GM12878 (cell line): Measurements from ENCODE around the gene FAM13C. TPM values are rescaled to one million over a fixed set of nuclear protein-coding genes. Genes with fewer than 3 reads are reported as not detected.

Source experiments
- ATAC-seq: fragments of 200-7000 bp; cut with Tn5 transposase; 3 replicates; pipeline ENCODE4 v1.9.1; 2020; ENCODE audit warnings: mild to moderate bottlenecking, moderate library complexity
- BruUV-seq: library from RNA; stranded (reverse); fragments of 400-500 nt; replicated peaks from 2 replicates; lab custom pipeline; 2021; lab: Mats Ljungman, UMichigan
- CTCF ChIA-PET: fragments of 300-600 bp; sonication (Branson Sonifier 250); formaldehyde crosslinking; extraction: SDS; loops from one replicate; lab custom pipeline; 2021; ENCODE audit warnings: inconsistent platforms; lab: Yijun Ruan, JAX
- POLR2A ChIA-PET: fragments of 350-600 bp; formaldehyde crosslinking; extraction: SDS; loops from one replicate; lab custom pipeline; 2021; ENCODE audit warnings: inconsistent platforms; lab: Charles Lee
- RAD21 ChIA-PET: fragments of 300-600 bp; sonication (Branson Sonifier 250); formaldehyde crosslinking; loops from one replicate; lab custom pipeline; 2023; ENCODE audit warnings: antibody characterized with exemption; ENCODE audit not compliant: unreplicated experiment; lab: Charles Lee
- SMC1A ChIA-PET: fragments of 300-600 bp; sonication (Branson Sonifier 250); formaldehyde crosslinking; loops from one replicate; lab custom pipeline; 2023; ENCODE audit not compliant: unreplicated experiment, uncharacterized antibody; lab: Charles Lee
- DNase-seq: peaks from one replicate; pipeline ENCODE4 v3.0.0-alpha.2; 2011; ENCODE audit warnings: low read depth, low spot score
- FAIRE-seq: peaks from 3 replicates; lab custom pipeline; 2011; peaks lifted over from hg19 to GRCh38; lab: Jason Lieb, UNC
- H2AFZ ChIP-seq: 2 replicates; pipeline ENCODE4 v1.6.0; 2011; ENCODE audit warnings: low read depth, low read length, control low read depth; ENCODE audit not compliant: control insufficient read depth
- H3K27ac ChIP-seq: 2 replicates; pipeline ENCODE4 v1.5.1; 2011; ENCODE audit warnings: control low read depth; ENCODE audit not compliant: control insufficient read depth, insufficient read depth
- H3K27me3 ChIP-seq, 2 experiments: replicated peaks in 1 of 2; 2 replicates each; pipeline versions ENCODE4 v1.6.0 to v1.6.1; 2011; ENCODE audit warnings: low read length in 1 of 2; ENCODE audit not compliant: control insufficient read depth in 2 of 2, insufficient read depth in 2 of 2
- H3K36me3 ChIP-seq, 2 experiments: 2 replicates each; pipeline ENCODE4 v1.5.1; 2011; ENCODE audit warnings: low read length in 1 of 2; ENCODE audit not compliant: control insufficient read depth in 2 of 2, insufficient read depth in 2 of 2
- H3K4me1 ChIP-seq: 2 replicates; pipeline ENCODE4 v1.6.1; 2011; ENCODE audit warnings: mild to moderate bottlenecking, low read length, moderate library complexity, mixed read lengths; ENCODE audit not compliant: control insufficient read depth, insufficient read depth
- H3K4me2 ChIP-seq: 2 replicates; pipeline ENCODE4 v1.6.0; 2011; ENCODE audit warnings: control low read depth; ENCODE audit not compliant: control insufficient read depth, insufficient read depth
- H3K4me3 ChIP-seq: fragments of 200-600 bp; sonication (generic); 2 replicates; pipeline ENCODE4 v1.5.1; 2016
- H3K79me2 ChIP-seq: 2 replicates; pipeline ENCODE4 v1.6.0; 2011; ENCODE audit warnings: low read length; ENCODE audit not compliant: control insufficient read depth, insufficient read depth
- H3K9ac ChIP-seq: 2 replicates; pipeline ENCODE4 v1.8.0; 2011; ENCODE audit warnings: low read length, control low read depth, mixed read lengths; ENCODE audit not compliant: control insufficient read depth, insufficient read depth
- H3K9me3 ChIP-seq: replicated peaks from 3 replicates; pipeline ENCODE4 v1.5.1; 2011; ENCODE audit warnings: mild to moderate bottlenecking, low read length; ENCODE audit not compliant: control insufficient read depth, insufficient read depth
- H4K20me1 ChIP-seq: 2 replicates; pipeline ENCODE4 v1.6.0; 2011; ENCODE audit not compliant: control insufficient read depth, insufficient read depth
- BRCA1 ChIP-seq: IDR thresholded peaks from 2 replicates; pipeline ENCODE4 v1.6.1; 2011; ENCODE audit warnings: low read depth, low read length, improper control_type of control experiment
- CBFB ChIP-seq: IDR thresholded peaks from 2 replicates; pipeline ENCODE4 v1.6.1; 2016; ENCODE audit warnings: antibody characterized with exemption, low read depth
- ESRRA ChIP-seq: IDR thresholded peaks from 2 replicates; pipeline ENCODE4 v1.6.1; 2012; ENCODE audit warnings: mild to moderate bottlenecking, low read length, improper control_type of control experiment
- FOS ChIP-seq: IDR thresholded peaks from 3 replicates; pipeline ENCODE4 v1.6.1; 2011; ENCODE audit warnings: borderline replicate concordance; ENCODE audit not compliant: insufficient read length; ENCODE audit errors: extremely low read depth
- MEF2A ChIP-seq: IDR thresholded peaks from 2 replicates; pipeline ENCODE4 v1.6.1; 2011; ENCODE audit warnings: low read depth, mild to moderate bottlenecking, low read length, moderate library complexity; ENCODE audit not compliant: insufficient read depth
- MXI1 ChIP-seq: fragments of 150-350 bp; IDR thresholded peaks from 2 replicates; pipeline ENCODE4 v1.6.1; 2011; ENCODE audit warnings: low read depth, mild to moderate bottlenecking, inconsistent platforms, low read length, improper control_type of control experiment
- NBN ChIP-seq: fragments of 450-650 bp; IDR thresholded peaks from 2 replicates; pipeline ENCODE4 v1.6.1; 2016
- NFIC ChIP-seq: IDR thresholded peaks from 2 replicates; pipeline ENCODE4 v1.6.1; 2012; ENCODE audit warnings: low read depth, mild to moderate bottlenecking, inconsistent platforms, low read length, moderate library complexity
- NFXL1 ChIP-seq: fragments of 450-650 bp; IDR thresholded peaks from 2 replicates; pipeline ENCODE4 v1.6.1; 2017; ENCODE audit warnings: antibody characterized with exemption, mild to moderate bottlenecking, borderline replicate concordance
- NR2C1 ChIP-seq: fragments of 450-650 bp; IDR thresholded peaks from 2 replicates; pipeline ENCODE4 v1.6.1; 2017; ENCODE audit warnings: antibody characterized with exemption, mild to moderate bottlenecking, moderate library complexity
- PAX8 ChIP-seq: fragments of 450-650 bp; IDR thresholded peaks from 2 replicates; pipeline ENCODE4 v1.6.1; 2017; ENCODE audit warnings: mild to moderate bottlenecking, moderate library complexity
- POLR2AphosphoS5 ChIP-seq: IDR thresholded peaks from 2 replicates; pipeline ENCODE4 v1.6.1; 2011; ENCODE audit warnings: mild to moderate bottlenecking, low read length, inconsistent platforms
- POU2F2 ChIP-seq: IDR thresholded peaks from 3 replicates; pipeline ENCODE4 v1.6.1; 2011; ENCODE audit warnings: low read depth, mild to moderate bottlenecking, low read length, borderline replicate concordance
- RAD21 ChIP-seq: IDR thresholded peaks from 2 replicates; pipeline ENCODE4 v1.6.1; 2011; ENCODE audit warnings: mild to moderate bottlenecking, low read depth, low read length, moderate library complexity; ENCODE audit not compliant: insufficient read depth
- STAT3 ChIP-seq: IDR thresholded peaks from 2 replicates; pipeline ENCODE4 v1.6.1; 2011; ENCODE audit warnings: low read depth, low read length, improper control_type of control experiment
- TAF1 ChIP-seq: IDR thresholded peaks from 2 replicates; pipeline ENCODE4 v1.6.1; 2011; ENCODE audit warnings: mild to moderate bottlenecking, low read depth, low read length, borderline replicate concordance
- TARDBP ChIP-seq: IDR thresholded peaks from 2 replicates; pipeline ENCODE4 v1.6.1; 2016; ENCODE audit warnings: borderline replicate concordance
- ZNF24 ChIP-seq: fragments of 450-650 bp; IDR thresholded peaks from 2 replicates; pipeline ENCODE4 v1.6.1; 2017; ENCODE audit warnings: antibody characterized with exemption, mild to moderate bottlenecking
- in situ Hi-C: fragments of 300-500 bp; cut with MboI; formaldehyde crosslinking; loops from 9 replicates; pipeline ENCODE4 v1.14.3; 2018; ENCODE audit warnings: mixed read lengths
- intact Hi-C: fragments of 100-400 bp; cut with micrococcal nuclease; formaldehyde crosslinking; loops from one replicate; pipeline ENCODE4 v1.14.2; 2022; ENCODE audit not compliant: unreplicated experiment
- polyA plus RNA-seq, 11 experiments: library from polyadenylated mRNA; depleted of rRNA in 4 of 11; unstranded in 6 of 11; stranded (reverse) in 5 of 11; fragments of >200 nt; fragmentation: Nextera tagmentation in 4 of 11; fragmentation: Illumina TruSeq in 1 of 11; extraction: Ambion mirVana in 4 of 11; extraction: Trizol in 1 of 11; gene quantifications; 1 replicate in 1 of 11; 2 replicates in 10 of 11; pipeline versions ENCODE4 v1.2.1 to v1.2.3, GENCODE V29; 2011 to 2016; ENCODE audit warnings: inconsistent platforms in 2 of 11, missing spikeins in 2 of 11, low read depth in 1 of 11
- total RNA-seq, 4 experiments: library from RNA; depleted of rRNA in 3 of 4; stranded (reverse); fragments of >200 nt in 3 of 4; fragmentation: Illumina TruSeq in 1 of 4; extraction: Trizol in 1 of 4; gene quantifications; 2 replicates each; pipeline versions ENCODE4 v1.2.1 to v1.2.3, GENCODE V29; 2013 to 2021
- TF ChIP-seq, protein P1 (sequence below): IDR thresholded peaks from 2 replicates; pipeline ENCODE4 v1.6.1; 2011; ENCODE audit warnings: borderline replicate concordance, low read depth, mild to moderate bottlenecking, moderate library complexity, low read length; ENCODE audit not compliant: insufficient read depth, poor library complexity, severe bottlenecking

The FAM13C gene
- total and polyA plus RNA-seq, 10 of the 15 experiments (the other 5 are each of a cell fraction or from before 2014, with no cell fraction given) = 0.04 to 0.31 (median 0.13) TPM; not detected in 5

GRCh38 chr10:59324597-59324996 lies 37.8 kb downstream of the FAM13C start:
- intact Hi-C loops (no loop called here), in situ Hi-C loops (no loop called here)
- Histone ChIP-seq H3K9ac (no peak overlapping the region), H3K79me2 (no peaks in the 10 kb centered on the region), H2AFZ (no peak overlapping the region), H3K4me3 (no peak overlapping the region), H3K27me3 (no peaks in the 10 kb centered on the region), H4K20me1 (no peaks in the 10 kb centered on the region), H3K36me3 (no peaks in the 10 kb centered on the region), H3K4me1 (no peaks in the 10 kb centered on the region), H3K9me3 (no peaks in the 10 kb centered on the region; the same call in 2 of the 3 replicates), H3K4me2 (no peak overlapping the region), H3K27ac (no peak overlapping the region)
- no peak for DNase-seq
- ATAC-seq = no peak
- TF ChIP-seq TARDBP = no peak
- no peak for TF ChIP-seq PAX8
- no peak for TF ChIP-seq NFIC
- no peak for TF ChIP-seq POLR2AphosphoS5
- TF ChIP-seq NBN = no peak
- TF ChIP-seq TAF1 = no peak
- no peak for TF ChIP-seq POU2F2
- TF ChIP-seq MEF2A = no peak
- no peak for TF ChIP-seq FOS
- TF ChIP-seq NR2C1 = no peak
- no peak for TF ChIP-seq ZNF24
- no peak for TF ChIP-seq BRCA1
- no peak for TF ChIP-seq CBFB
- no peak for TF ChIP-seq NFXL1
- no peak for TF ChIP-seq STAT3
- TF ChIP-seq ESRRA = no peak
- TF ChIP-seq, protein P1, sequence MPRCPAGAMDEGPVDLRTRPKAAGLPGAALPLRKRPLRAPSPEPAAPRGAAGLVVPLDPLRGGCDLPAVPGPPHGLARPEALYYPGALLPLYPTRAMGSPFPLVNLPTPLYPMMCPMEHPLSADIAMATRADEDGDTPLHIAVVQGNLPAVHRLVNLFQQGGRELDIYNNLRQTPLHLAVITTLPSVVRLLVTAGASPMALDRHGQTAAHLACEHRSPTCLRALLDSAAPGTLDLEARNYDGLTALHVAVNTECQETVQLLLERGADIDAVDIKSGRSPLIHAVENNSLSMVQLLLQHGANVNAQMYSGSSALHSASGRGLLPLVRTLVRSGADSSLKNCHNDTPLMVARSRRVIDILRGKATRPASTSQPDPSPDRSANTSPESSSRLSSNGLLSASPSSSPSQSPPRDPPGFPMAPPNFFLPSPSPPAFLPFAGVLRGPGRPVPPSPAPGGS = no peak
- TF ChIP-seq RAD21 = no peak
- no peak for TF ChIP-seq MXI1
- FAIRE-seq = no peak
- RAD21 ChIA-PET = no interaction called here
- CTCF ChIA-PET = no interaction called here
- SMC1A ChIA-PET = interaction anchor here (1.4 kb wide), 1 partner anchor 13 kb away, joined by 3 read pairs; no protein-coding TSS in a partner anchor
- POLR2A ChIA-PET = no interaction called here
- BruUV-seq = no TSS peak
